CD4-positive, alpha-beta T cell treated with Interleukin-17A for 4 hours (primary cell): Measurements from ENCODE around the gene FOLR2.
"Not testable (repeated sequence)": the region's sequence is repeated elsewhere in the genome, so short reads cannot be mapped to it uniquely, and the experiment has no call there.

ENCODE experiments used
- DNase-seq: peaks from one replicate; pipeline ENCODE4 v3.0.0-alpha.2; 2020; ENCODE audit warnings: mixed read lengths

FOLR2 gene

GRCh38 chr11:72243173-72244059, 26.8 kb downstream of the FOLR2 start:
- DNase-seq, result no peak

- DNase-seq, result no peak
These were observed 27.4 kb downstream of the FOLR2 start, which contains the start of gene PHOX2A for GRCh38 chr11:72244060-72244360. TSS of gene PHOX2A (minus strand) at chr11:72244176. CDS start at chr11:72244004, 172 bp downstream.

GRCh38 chr11:72244361-72245262, 28.0 kb downstream of the FOLR2 start:
- DNase-seq, result no peak

- DNase-seq, result no peak
These were observed 28.7 kb downstream of the FOLR2 start for GRCh38 chr11:72245263-72245816.

GRCh38 chr11:72247584-72247983, 31.0 kb downstream of the FOLR2 start:
- no peak for DNase-seq

GRCh38 chr11:72249961-72250360, 33.4 kb downstream of the FOLR2 start:
- DNase-seq, result no peak

GRCh38 chr11:72250661-72251464, 34.3 kb downstream of the FOLR2 start:
- no peak for DNase-seq

GRCh38 chr11:72251614-72252013, 35.0 kb downstream of the FOLR2 start:
- DNase-seq, result no peak

- DNase-seq, result no peak
These were observed 36.8 kb downstream of the FOLR2 start for GRCh38 chr11:72253392-72253791.

GRCh38 chr11:72254299-72254993, 37.9 kb downstream of the FOLR2 start:
- no peak for DNase-seq

- DNase-seq, result no peak
These were observed 41.0 kb downstream of the FOLR2 start for GRCh38 chr11:72257570-72257969.

- no peak for DNase-seq
These were observed 42.9 kb downstream of the FOLR2 start for GRCh38 chr11:72259490-72259889.

GRCh38 chr11:72260574-72260973, 44.0 kb downstream of the FOLR2 start:
- DNase-seq, result no peak

- DNase-seq, result no peak
These were observed 46.8 kb downstream of the FOLR2 start for GRCh38 chr11:72263361-72263760.

GRCh38 chr11:72265951-72266350, 49.4 kb downstream of the FOLR2 start:
- DNase-seq, result no peak

- not testable (repeated sequence) for DNase-seq
These were observed 50.4 kb downstream of the FOLR2 start for GRCh38 chr11:72266960-72267359.

- DNase-seq, result no peak
These were observed 51.5 kb downstream of the FOLR2 start for GRCh38 chr11:72267956-72268617.
